Peyer's patch (tissue), 4 donors: ENCODE data around the gene CHD5. TPM values are rescaled to one million over a fixed set of nuclear protein-coding genes. Genes with fewer than 3 reads are reported as not detected.

Experiments
- DNase-seq, 3 donors: peaks; one replicate each; pipeline ENCODE4 v3.0.0-alpha.2; 2017 to 2019
- H3K27ac ChIP-seq, 4 donors: fragments of 200-600 bp; sonication (generic); one replicate each; pipeline ENCODE4 v1.5.1; 2016 to 2019
- H3K27me3 ChIP-seq, 2 donors: fragments of 200-600 bp; sonication (generic); one replicate each; pipeline ENCODE4 v1.5.1; 2019
- H3K36me3 ChIP-seq, 3 donors: fragments of 200-600 bp; sonication (generic); one replicate each; pipeline ENCODE4 v1.5.1; 2016 to 2019
- H3K4me1 ChIP-seq, 4 donors: fragments of 200-600 bp; sonication (generic); one replicate each; pipeline ENCODE4 v1.5.1; 2016 to 2019
- H3K4me3 ChIP-seq, 4 donors: fragments of 200-600 bp; sonication (generic); 1 replicate in 3 of 4; 2 replicates in 1 of 4; pipeline ENCODE4 v1.5.1; 2016 to 2019; ENCODE audit warnings: mild to moderate bottlenecking in 1 of 4
- H3K9me3 ChIP-seq, 4 donors: fragments of 200-600 bp; sonication (generic); one replicate each; pipeline ENCODE4 v1.5.1; 2016 to 2019; ENCODE audit warnings: mild to moderate bottlenecking in 1 of 4
- CTCF ChIP-seq, 6 experiments: fragments of 450-650 bp in 4 of 6; fragments of 200-600 bp in 2 of 6; sonication (generic) in 1 of 6; IDR thresholded peaks; one replicate each; pipeline ENCODE4 v1.5.1; 2017 to 2019; ENCODE audit warnings: antibody characterized with exemption in 6 of 6, mild to moderate bottlenecking in 3 of 6, moderate library complexity in 1 of 6
- POLR2A ChIP-seq, 2 donors: fragments of 450-650 bp; IDR thresholded peaks; one replicate each; pipeline ENCODE4 v1.5.1; 2017; ENCODE audit warnings: antibody characterized with exemption in 2 of 2, mild to moderate bottlenecking in 2 of 2, moderate library complexity in 2 of 2
- total RNA-seq, 4 donors: library from RNA; depleted of rRNA; stranded (reverse); fragments of >200 nt; gene quantifications; one replicate each; pipeline ENCODE4 v1.1.0, GENCODE V29; 2016

CHD5 gene
- total RNA-seq, 4 donors from 2014 or later = under 0.01 to 0.66 (median 0.22) TPM

- Histone ChIP-seq H3K27me3 (no peaks in the 10 kb centered on the region), H3K36me3 (no peaks in the 10 kb centered on the region), H3K27ac (no peak overlapping the region), H3K4me3 (no peak overlapping the region), H3K9me3 (no peaks in the 10 kb centered on the region), H3K4me1 (peaks cover 0 to 15% (median 0%) of the 10 kb centered on the region in 4 donors)
- peak in 1 of 3 donors; percentile 33 for DNase-seq
- no peak for TF ChIP-seq POLR2A (IDR thresholded peaks at IDR 0.05)
- no peak for TF ChIP-seq CTCF (IDR thresholded peaks at IDR 0.05)
Observed at GRCh38 chr1:6130036-6130435, 50.1 kb downstream of the CHD5 start.

- Histone ChIP-seq H3K4me1 (peaks cover 0 to 15% (median 0%) of the 10 kb centered on the region in 4 donors), H3K27ac (no peak overlapping the region), H3K27me3 (no peaks in the 10 kb centered on the region), H3K36me3 (no peaks in the 10 kb centered on the region), H3K9me3 (no peaks in the 10 kb centered on the region), H3K4me3 (no peak overlapping the region)
- peak in 1 of 3 donors; percentile 44 for DNase-seq
- TF ChIP-seq CTCF (IDR thresholded peaks at IDR 0.05) (no peak), POLR2A (IDR thresholded peaks at IDR 0.05) (no peak)
Observed at GRCh38 chr1:6129313-6129712, 50.8 kb downstream of the CHD5 start.

GRCh38 chr1:6128276-6129081 is 51.6 kb downstream of the CHD5 start:
- DNase-seq = peak in 1 of 3 donors; percentile 44
- Histone ChIP-seq H3K27me3 (no peaks in the 10 kb centered on the region), H3K4me1 (peaks cover 0 to 15% (median 0%) of the 10 kb centered on the region in 4 donors), H3K4me3 (no peak overlapping the region), H3K27ac (no peak overlapping the region), H3K36me3 (no peaks in the 10 kb centered on the region), H3K9me3 (no peaks in the 10 kb centered on the region)
- TF ChIP-seq POLR2A (IDR thresholded peaks at IDR 0.05) (no peak), CTCF (IDR thresholded peaks at IDR 0.05) (no peak)

GRCh38 chr1:6127587-6128163 is 52.4 kb downstream of the CHD5 start:
- DNase-seq = peak; percentile 51 to 88 (median 72)
- Histone ChIP-seq H3K4me1 (peaks cover 0 to 15% (median 0%) of the 10 kb centered on the region in 4 donors), H3K27me3 (no peaks in the 10 kb centered on the region), H3K4me3 (peak overlapping the region in 1 of 4 donors; percentile 9), H3K9me3 (no peaks in the 10 kb centered on the region), H3K27ac (no peak overlapping the region), H3K36me3 (no peaks in the 10 kb centered on the region)
- no peak for TF ChIP-seq CTCF (IDR thresholded peaks at IDR 0.05)
- no peak for TF ChIP-seq POLR2A (IDR thresholded peaks at IDR 0.05)

GRCh38 chr1:6126521-6127067 is 53.5 kb downstream of the CHD5 start:
- no peaks in the 10 kb centered on the region for H3K27me3 ChIP-seq
- peaks cover 0 to 15% (median 0%) of the 10 kb centered on the region in 4 donors for H3K4me1 ChIP-seq
- H3K36me3 ChIP-seq = no peaks in the 10 kb centered on the region
- no peak overlapping the region for H3K4me3 ChIP-seq
- no peak for TF ChIP-seq POLR2A (IDR thresholded peaks at IDR 0.05)
- TF ChIP-seq CTCF (IDR thresholded peaks at IDR 0.05) = no peak
- no peaks in the 10 kb centered on the region for H3K9me3 ChIP-seq
- peak in 1 of 3 donors; percentile 47 for DNase-seq
- no peak overlapping the region for H3K27ac ChIP-seq
